IPS-20b (cell line): ENCODE data around the gene POTEF.
"Not testable (repeated sequence)": the region's sequence is repeated elsewhere in the genome, so short reads cannot be mapped to it uniquely, and the experiment has no call there.

Experiments
- H3K27ac ChIP-seq: one replicate; pipeline ENCODE4 v1.5.1; 2013; ENCODE audit warnings: low read length
- H3K27me3 ChIP-seq: 2 replicates; pipeline ENCODE4 v1.6.1; 2013; ENCODE audit warnings: mild to moderate bottlenecking, low read length, inconsistent platforms; ENCODE audit not compliant: insufficient read depth
- H3K36me3 ChIP-seq: 2 replicates; pipeline ENCODE4 v1.6.1; 2013; ENCODE audit warnings: low read depth, mild to moderate bottlenecking, inconsistent platforms, low read length, moderate library complexity; ENCODE audit not compliant: insufficient read depth
- H3K4me1 ChIP-seq: 2 replicates; pipeline ENCODE4 v1.6.1; 2013; ENCODE audit warnings: mild to moderate bottlenecking, control low read depth, inconsistent platforms, low read length, moderate library complexity; ENCODE audit not compliant: insufficient read depth
- H3K4me3 ChIP-seq: 2 replicates; pipeline ENCODE4 v1.5.1; 2013; ENCODE audit warnings: mild to moderate bottlenecking, low read length, inconsistent platforms
- H3K9ac ChIP-seq: 2 replicates; pipeline ENCODE4 v1.6.1; 2013; ENCODE audit warnings: low read depth, mild to moderate bottlenecking, inconsistent platforms, low read length, moderate library complexity
- H3K9me3 ChIP-seq: 2 replicates; pipeline ENCODE4 v1.6.1; 2013; ENCODE audit warnings: mild to moderate bottlenecking, low read depth, low read length, inconsistent platforms; ENCODE audit not compliant: insufficient read depth

The POTEF gene

DNA sequence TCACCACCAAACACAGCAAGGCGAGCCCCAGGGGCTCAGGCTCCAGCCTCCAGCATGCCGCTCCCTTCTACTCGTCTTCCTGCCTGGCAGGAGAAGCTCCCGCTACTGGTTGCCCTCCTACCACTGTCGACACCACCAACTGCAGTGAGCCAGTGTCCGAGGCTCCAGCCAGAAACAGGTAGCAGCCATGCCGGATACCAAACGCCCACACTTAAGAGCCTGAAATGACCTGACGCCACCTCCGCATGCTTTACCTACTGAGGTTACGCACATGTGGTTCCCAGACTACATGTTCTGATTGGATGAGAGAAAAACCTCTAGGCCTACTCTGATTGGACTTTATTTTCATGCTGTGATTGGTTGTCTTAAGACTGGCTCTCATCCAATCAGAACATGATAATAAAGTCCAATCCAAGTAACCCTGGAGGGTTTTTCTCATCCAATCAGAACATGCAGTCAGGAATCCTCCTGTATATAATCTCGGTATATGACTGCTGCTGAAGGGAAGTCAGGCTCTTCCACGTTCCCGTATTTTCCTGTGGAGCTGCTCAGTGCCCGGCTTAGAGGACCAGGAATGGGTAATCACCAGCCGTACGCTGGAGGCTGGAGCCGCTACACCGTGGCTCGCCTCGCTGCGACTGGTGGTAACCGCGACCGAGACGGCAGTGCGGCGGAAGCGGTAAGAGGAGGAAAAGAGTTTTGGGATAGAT, at the start of gene POTEF:
Gene POTEF, minus strand, starts transcription at position 103 of the 710 bp plus-strand sequence. CDS start 8,707 bp downstream, outside the sequence.
- H3K36me3 ChIP-seq, H3K27ac ChIP-seq, H3K4me1 ChIP-seq, H3K4me3 ChIP-seq, H3K9ac ChIP-seq, H3K9me3 ChIP-seq, H3K27me3 ChIP-seq: not testable (repeated sequence)

DNA sequence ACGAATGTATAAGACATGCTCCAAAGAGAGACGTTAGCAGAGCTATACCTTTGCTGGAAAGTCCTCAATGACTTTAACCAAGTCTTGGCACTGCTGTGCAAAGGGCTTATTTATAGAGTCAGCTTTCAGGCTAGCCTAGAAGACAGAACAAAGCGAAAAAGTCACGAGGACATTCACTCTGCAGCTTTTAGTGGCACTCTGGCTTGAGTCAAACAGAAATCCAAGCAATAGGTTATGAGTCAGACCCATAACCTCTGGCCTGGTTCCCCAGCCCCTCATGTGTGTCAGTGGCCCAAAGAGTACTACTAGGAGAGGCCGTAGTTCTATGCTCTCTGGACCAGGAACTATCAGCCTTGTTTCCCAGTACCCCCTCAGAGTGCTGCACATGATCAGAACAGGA, 45.8 kb upstream of the POTEF start:
- H3K36me3 ChIP-seq: peaks cover 57% of the 10 kb centered on the region
- not testable (repeated sequence) for H3K4me3 ChIP-seq, H3K27ac ChIP-seq, H3K9me3 ChIP-seq, H3K9ac ChIP-seq, H3K4me1 ChIP-seq, H3K27me3 ChIP-seq

DNA sequence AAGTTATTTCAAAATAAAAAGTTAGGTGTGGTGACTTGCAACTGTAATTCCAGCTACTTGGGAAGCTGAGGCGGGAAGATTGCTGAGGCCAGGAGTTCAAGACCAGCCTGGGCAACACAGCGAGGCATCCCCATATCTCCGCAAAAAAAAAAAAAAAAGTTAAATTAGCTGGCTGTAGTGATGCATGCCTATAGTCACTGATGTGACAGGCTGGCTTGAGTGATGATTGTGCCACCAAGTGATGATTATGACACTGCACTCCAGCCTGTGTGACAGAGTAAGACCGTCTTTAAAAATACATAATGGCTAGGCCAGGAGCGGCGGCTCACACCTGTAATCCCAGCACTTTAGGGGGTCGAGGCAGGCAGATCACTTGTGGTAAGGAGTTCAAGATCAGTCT, 40.9 kb upstream of the POTEF start:
- Histone ChIP-seq H3K9me3 (no peaks in the 10 kb centered on the region), H3K36me3 (peaks cover 86% of the 10 kb centered on the region), H3K4me1 (no peaks in the 10 kb centered on the region), H3K27ac (no peak overlapping the region), H3K27me3 (no peaks in the 10 kb centered on the region), H3K9ac (no peak overlapping the region), H3K4me3 (no peak overlapping the region)

DNA sequence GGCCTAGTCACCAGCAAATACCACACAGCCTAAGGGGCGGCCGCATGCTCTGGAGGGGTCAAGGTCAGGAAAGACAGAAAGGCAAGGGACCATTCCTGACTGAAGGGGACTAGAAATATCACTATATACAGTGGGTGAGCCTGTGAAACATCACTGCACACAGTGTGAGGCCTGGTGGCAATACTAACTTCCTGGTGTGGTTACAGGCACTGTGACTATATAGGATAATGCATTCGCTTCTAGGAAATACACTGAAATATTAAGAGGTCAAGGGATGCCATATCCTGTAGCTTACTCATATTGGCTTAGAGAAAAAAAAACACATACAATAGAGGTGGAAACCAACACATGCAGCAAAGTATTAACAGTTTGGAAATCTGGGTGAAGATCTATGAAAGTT, 40.1 kb upstream of the POTEF start:
- H3K36me3 ChIP-seq: peaks cover 85% of the 10 kb centered on the region

DNA sequence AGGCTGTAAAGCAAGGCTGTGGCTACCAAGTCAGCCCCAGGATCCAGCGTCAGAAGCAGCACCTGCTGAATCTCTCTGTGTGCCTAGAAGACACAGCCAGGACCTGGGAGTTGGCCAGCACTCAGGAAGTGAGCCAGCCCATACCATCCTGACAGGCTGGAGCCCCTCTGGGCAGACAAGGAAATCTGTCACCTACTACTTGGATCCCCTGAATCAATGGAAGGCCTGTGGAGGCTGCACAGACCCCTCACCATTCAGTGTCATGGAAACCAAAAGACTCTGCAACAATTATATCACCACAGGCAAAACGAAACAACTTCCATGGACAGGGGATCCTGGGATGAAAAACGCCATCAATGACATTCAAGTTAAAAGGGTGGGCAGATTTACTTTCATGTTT, 37.6 kb upstream of the POTEF start:
- H3K4me3 ChIP-seq, H3K4me1 ChIP-seq, H3K9me3 ChIP-seq, H3K27ac ChIP-seq, H3K9ac ChIP-seq, H3K27me3 ChIP-seq: not testable (repeated sequence)
- H3K36me3 ChIP-seq: peaks cover 75% of the 10 kb centered on the region

More for the DNA sequence above, 40.1 kb upstream of the POTEF start:
- H3K9ac ChIP-seq, H3K9me3 ChIP-seq, H3K4me3 ChIP-seq, H3K27me3 ChIP-seq, H3K27ac ChIP-seq, H3K4me1 ChIP-seq: not testable (repeated sequence)

DNA sequence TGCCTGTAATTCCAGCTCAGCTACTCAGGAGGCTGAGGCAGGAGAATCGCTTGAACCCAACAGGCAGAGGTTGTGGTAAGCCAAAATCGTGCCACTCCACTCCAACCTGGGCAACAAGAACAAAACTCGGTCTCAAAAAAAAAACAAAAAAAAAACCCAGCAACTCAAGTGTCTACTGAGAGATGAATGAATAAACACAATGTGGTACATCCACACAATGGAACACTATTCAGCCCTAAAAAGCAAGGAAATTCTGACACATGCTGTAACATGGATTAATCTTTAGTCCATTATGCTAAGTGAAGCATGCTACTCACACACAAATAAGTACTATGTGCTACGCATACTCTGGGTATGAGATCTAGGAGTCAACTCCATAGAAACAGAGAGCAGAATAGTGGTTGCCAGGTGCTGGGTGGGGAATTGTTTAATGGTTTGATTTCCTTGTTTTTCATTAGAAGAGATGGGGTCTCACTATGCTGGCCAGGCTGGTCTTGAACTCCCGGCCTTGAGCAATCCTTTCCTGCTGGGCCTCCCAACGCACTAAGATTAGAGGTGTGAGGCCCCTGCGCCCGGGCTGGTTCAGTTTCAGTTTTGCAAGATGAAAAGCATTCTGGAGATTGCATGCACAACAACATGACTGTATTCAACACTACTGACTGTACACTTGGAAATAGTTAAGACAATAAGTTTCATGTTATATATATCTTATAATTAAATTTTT, 36.4 kb upstream of the POTEF start:
- H3K27me3 ChIP-seq: no peaks in the 10 kb centered on the region
- no peaks in the 10 kb centered on the region for H3K9me3 ChIP-seq
- H3K4me1 ChIP-seq: no peaks in the 10 kb centered on the region
- H3K4me3 ChIP-seq: no peak overlapping the region
- H3K36me3 ChIP-seq: peaks cover 68% of the 10 kb centered on the region
- H3K27ac ChIP-seq: no peak overlapping the region
- no peak overlapping the region for H3K9ac ChIP-seq

DNA sequence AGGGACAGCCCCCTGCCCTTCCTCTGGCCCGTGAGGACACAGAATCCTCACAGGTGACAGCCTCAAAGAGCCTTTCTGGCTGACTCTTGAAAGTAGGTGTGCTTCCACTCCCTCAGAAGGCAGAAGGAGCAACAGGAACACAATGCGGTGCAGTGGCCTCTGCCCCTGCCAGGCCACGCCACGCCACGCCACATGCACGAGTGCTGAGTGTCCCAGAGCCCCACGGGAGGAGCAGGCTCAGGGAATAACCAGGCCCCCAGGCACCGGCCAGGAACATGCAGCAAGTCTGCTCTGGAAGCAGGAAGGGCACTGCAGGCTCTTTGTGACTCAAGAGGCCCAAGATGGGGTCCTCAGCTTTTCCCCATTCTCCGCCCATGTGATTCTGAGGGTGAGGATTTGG, 33.9 kb upstream of the POTEF start:
- Histone ChIP-seq H3K36me3 (peaks cover 63% of the 10 kb centered on the region), H3K27ac (no peak overlapping the region), H3K4me3 (no peak overlapping the region), H3K27me3 (no peaks in the 10 kb centered on the region), H3K4me1 (no peaks in the 10 kb centered on the region), H3K9ac (no peak overlapping the region), H3K9me3 (no peaks in the 10 kb centered on the region)

DNA sequence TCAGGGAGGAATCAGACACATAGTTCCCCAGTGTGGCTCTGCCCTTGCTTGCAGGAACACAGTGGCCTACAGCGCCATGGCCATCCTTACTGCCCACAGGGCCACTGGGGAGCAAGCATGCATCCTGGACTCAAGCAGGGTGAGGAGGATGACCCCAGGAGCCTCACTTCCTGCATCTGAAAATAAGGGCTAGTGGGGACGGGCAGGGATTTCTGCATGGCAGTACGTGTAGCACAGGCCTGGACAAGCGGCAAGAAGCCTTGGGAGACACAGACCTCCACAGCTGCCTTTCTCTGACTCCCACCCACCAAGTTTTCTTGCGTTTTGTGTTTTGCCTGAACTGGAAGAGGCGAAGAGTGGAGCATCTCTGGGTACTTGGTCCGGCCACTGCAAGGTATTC, 33.5 kb upstream of the POTEF start:
- not testable (repeated sequence) for H3K9me3 ChIP-seq, H3K4me1 ChIP-seq, H3K4me3 ChIP-seq, H3K27me3 ChIP-seq, H3K27ac ChIP-seq, H3K9ac ChIP-seq
- peaks cover 58% of the 10 kb centered on the region for H3K36me3 ChIP-seq

DNA sequence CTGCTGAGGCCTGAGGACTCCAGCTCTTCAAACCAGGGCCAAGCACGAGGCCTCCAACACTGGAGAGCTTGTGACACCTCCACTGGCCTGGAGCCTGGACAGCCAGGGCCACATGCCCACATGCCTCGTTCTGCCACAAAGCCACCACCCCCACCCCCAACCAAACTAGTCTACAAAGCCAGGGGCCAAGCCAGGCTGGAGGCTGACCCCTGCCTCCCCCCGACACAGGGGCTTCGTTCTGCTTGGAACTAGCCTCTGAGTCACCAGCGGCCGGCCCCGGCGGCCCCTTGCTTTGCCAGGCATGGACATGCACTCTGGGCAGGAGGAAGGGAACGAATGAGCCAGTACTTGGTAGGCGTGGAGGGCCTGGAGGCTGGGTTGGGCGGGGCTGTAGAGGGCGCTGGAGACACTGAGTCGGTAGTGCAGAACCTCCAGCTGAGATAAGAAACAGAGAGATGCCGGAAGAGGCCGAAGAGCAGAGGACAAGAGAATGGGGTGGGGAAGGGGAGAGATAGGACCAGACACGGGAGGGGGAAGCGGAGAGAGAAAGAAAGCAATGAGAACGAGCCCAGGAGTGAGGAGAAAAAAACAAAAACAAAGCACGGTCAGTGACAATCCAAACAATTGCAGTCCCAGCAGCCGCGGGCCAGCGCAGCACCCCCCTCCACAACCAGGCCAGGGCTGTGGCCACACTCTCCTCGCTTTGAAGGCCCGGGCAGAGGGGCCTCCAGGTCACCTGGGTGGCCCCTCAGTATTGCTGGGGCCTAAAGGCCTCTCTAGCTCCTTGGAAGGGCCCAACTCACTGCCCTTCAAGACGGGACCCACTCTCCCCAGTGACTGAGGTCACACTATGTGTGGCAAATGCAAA, 32.0 kb upstream of the POTEF start:
- not testable (repeated sequence) for H3K27ac ChIP-seq, H3K4me1 ChIP-seq, H3K4me3 ChIP-seq, H3K9me3 ChIP-seq, H3K9ac ChIP-seq, H3K27me3 ChIP-seq
- H3K36me3 ChIP-seq: peaks cover 44% of the 10 kb centered on the region

DNA sequence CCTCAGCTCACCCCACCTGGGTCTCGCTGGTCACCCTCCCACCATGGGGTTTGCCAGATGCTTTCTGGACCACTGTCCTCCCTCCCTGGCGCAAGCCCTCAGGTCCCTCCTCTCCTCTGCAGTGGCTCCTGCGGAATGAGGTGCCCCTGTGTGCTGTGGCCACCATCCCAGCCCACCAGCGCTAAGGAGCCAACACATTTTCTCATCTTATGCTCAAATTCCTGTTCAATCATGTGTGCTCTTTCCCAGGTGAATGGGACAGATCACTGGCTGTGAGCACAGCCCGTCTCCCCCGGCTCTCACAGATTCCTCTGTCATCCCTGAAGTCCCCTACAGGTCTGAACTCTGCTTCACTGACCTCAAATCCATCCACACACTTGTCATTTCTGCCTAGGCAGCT, 31.1 kb upstream of the POTEF start:
- Histone ChIP-seq H3K4me3 (no peak overlapping the region), H3K9me3 (no peaks in the 10 kb centered on the region), H3K27me3 (no peaks in the 10 kb centered on the region), H3K9ac (no peak overlapping the region), H3K27ac (no peak overlapping the region), H3K36me3 (peaks cover 44% of the 10 kb centered on the region), H3K4me1 (no peaks in the 10 kb centered on the region)

DNA sequence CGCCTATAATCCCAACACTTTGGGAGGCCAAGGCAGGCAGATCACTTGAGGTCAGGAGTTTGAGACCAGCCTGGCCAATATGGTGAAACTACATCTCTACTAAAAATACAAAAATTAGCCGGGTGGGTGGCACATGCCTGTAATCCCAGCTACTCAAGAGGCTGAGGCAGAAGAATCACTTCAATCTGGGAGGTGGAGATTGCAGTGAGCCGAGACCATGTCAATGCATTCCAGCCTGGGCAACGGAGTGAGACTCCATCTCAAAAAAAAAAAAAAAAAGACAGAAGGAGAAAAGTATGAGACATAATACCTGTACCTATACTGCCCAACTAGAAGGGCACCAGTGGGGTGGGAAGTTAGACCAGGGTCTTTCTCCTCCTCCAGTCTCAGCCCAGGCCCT, 30.4 kb upstream of the POTEF start:
- not testable (repeated sequence) for H3K9me3 ChIP-seq, H3K4me3 ChIP-seq, H3K9ac ChIP-seq, H3K27me3 ChIP-seq, H3K4me1 ChIP-seq, H3K27ac ChIP-seq
- H3K36me3 ChIP-seq: peaks cover 43% of the 10 kb centered on the region

DNA sequence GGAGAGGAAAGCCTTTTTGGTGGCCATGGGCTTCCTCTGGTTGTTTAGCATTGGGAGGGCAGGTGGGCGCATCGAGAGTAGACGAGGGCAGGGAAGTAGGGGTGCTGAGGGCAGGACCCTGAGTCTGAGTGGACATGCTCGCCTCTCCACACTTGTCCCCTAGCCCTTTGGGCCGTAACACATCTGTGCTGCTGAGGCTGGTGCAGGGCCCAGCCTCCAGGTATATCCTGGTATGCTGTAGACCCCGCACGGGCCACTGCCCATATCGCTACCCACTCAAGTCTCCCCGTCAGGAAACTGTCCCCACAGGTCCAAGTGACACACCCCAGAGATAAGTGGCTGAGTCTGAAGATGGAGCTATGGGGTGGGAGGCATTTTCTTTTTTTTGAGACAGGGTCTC, 29.6 kb upstream of the POTEF start:
- Histone ChIP-seq H3K36me3 (peaks cover 41% of the 10 kb centered on the region), H3K9ac (no peak overlapping the region), H3K9me3 (no peaks in the 10 kb centered on the region), H3K4me1 (no peaks in the 10 kb centered on the region), H3K4me3 (no peak overlapping the region), H3K27me3 (no peaks in the 10 kb centered on the region), H3K27ac (no peak overlapping the region)
